Right lobe of liver (tissue), 6 donors: ENCODE results near the gene TMEM100. TPM values are rescaled to one million over a fixed set of nuclear protein-coding genes. Genes with fewer than 3 reads are reported as not detected.

ENCODE experiments used
- ATAC-seq, 4 donors: fragments of 200-7000 bp; cut with Tn5 transposase; one replicate each; pipeline ENCODE4 v1.9.1; 2020; ENCODE audit warnings: mild to moderate bottlenecking in 4 of 4, moderate library complexity in 4 of 4
- DNase-seq, 3 donors: peaks; one replicate each; pipeline ENCODE4 v3.0.0-alpha.2; 2020
- H3K27ac ChIP-seq, 3 donors: fragments of 200-600 bp; one replicate each; pipeline ENCODE4 v1.8.0; 2022
- H3K27me3 ChIP-seq, 2 donors: fragments of 200-600 bp; one replicate each; pipeline ENCODE4 v1.8.0; 2022
- H3K36me3 ChIP-seq, 4 donors: fragments of 200-600 bp; sonication (generic) in 1 of 4; one replicate each; pipeline versions ENCODE4 v1.5.1 to v1.8.0; 2017 to 2022; ENCODE audit warnings: control low read depth in 1 of 4
- H3K4me1 ChIP-seq, 4 donors: fragments of 200-600 bp; sonication (generic) in 1 of 4; one replicate each; pipeline versions ENCODE4 v1.5.1 to v1.8.0; 2017 to 2022; ENCODE audit warnings: control low read depth in 1 of 4
- H3K4me3 ChIP-seq, 3 donors: fragments of 200-600 bp; one replicate each; pipeline ENCODE4 v1.8.0; 2022
- H3K9me3 ChIP-seq, 4 donors: fragments of 200-600 bp; sonication (generic) in 1 of 4; one replicate each; pipeline versions ENCODE4 v1.5.1 to v1.8.0; 2017 to 2022; ENCODE audit warnings: control low read depth in 1 of 4
- CTCF ChIP-seq, 4 donors: fragments of 200-600 bp in 3 of 4; fragments of 450-650 bp in 1 of 4; IDR thresholded peaks; one replicate each; pipeline versions ENCODE4 v1.5.1 to v1.8.0; 2016 to 2022; ENCODE audit warnings: antibody characterized with exemption in 4 of 4, mild to moderate bottlenecking in 2 of 4
- POLR2A ChIP-seq: fragments of 450-650 bp; IDR thresholded peaks from one replicate; pipeline ENCODE4 v1.6.1; 2017; ENCODE audit warnings: antibody characterized with exemption, mild to moderate bottlenecking
- WGBS: methylation state at CpG from one replicate; pipeline ENCODE4 v1.1.6; 2018; ENCODE audit warnings: low coverage, low lambda C conversion rate; ENCODE audit not compliant: insufficient coverage; ENCODE audit errors: missing lambda C conversion rate; 5-methylcytosine and 5-hydroxymethylcytosine counted together
- intact Hi-C, 2 donors: fragments of 100-400 bp; cut with DNase I; formaldehyde crosslinking; loops; one replicate each; pipeline versions ENCODE4 v1.11.2 to v1.14.1; 2022
- total RNA-seq, 6 experiments: library from RNA; depleted of rRNA in 2 of 6; stranded (reverse); fragments of >200 nt in 2 of 6; fragmentation: NEBNext Ultra II Directional in 3 of 6; extraction: Animal tissue kit (Norgen Biotek cat#: 25700) in 3 of 6; gene quantifications; one replicate each; pipeline versions ENCODE4 v1.1.0 to v1.2.4, GENCODE V29; 2016 to 2023
- donor health status: DM: no; HTN: yes; CAD: no.
- donor health status: DM: no; HTN: no; CAD: no.
- donor health status: DM: no; HTN: no; CAD: no.
- donor health status: DM: no; HTN: yes; CAD: no.
- donor health status: DM: no; HTN: yes; CAD: no.

Gene TMEM100
- total RNA-seq, 6 experiments from 2014 or later: 1.8 to 8.3 (median 4.5) TPM

GRCh38 chr17:55687037-55687436 is 35.6 kb downstream of the TMEM100 start:
- no peak overlapping the region for H3K4me3 ChIP-seq
- no peaks in the 10 kb centered on the region for H3K36me3 ChIP-seq
- no peak for TF ChIP-seq CTCF (IDR thresholded peaks at IDR 0.05)
- TF ChIP-seq POLR2A: no peak
- H3K4me1 ChIP-seq: no peaks in the 10 kb centered on the region
- no peak for ATAC-seq
- 50% methylated on average over 2 of the region's 2 CpGs for WGBS
- intact Hi-C loops: no loop called here
- no peaks in the 10 kb centered on the region for H3K27me3 ChIP-seq
- H3K9me3 ChIP-seq: no peaks in the 10 kb centered on the region
- no peak overlapping the region for H3K27ac ChIP-seq
- no peak for DNase-seq

- H3K4me1 ChIP-seq: no peaks in the 10 kb centered on the region
- no peak overlapping the region for H3K4me3 ChIP-seq
- 54% methylated on average over 4 of the region's 4 CpGs for WGBS
- no peak for TF ChIP-seq POLR2A
- no peak for TF ChIP-seq CTCF (IDR thresholded peaks at IDR 0.05)
- DNase-seq (no peak), ATAC-seq (no peak)
- H3K36me3 ChIP-seq: no peaks in the 10 kb centered on the region
- no peak overlapping the region for H3K27ac ChIP-seq
- no peaks in the 10 kb centered on the region for H3K9me3 ChIP-seq
- no peaks in the 10 kb centered on the region for H3K27me3 ChIP-seq
- intact Hi-C loops: no loop called here
Measured at GRCh38 chr17:55683550-55684315, 38.9 kb downstream of the TMEM100 start.

GRCh38 chr17:55681342-55681700 is 41.3 kb downstream of the TMEM100 start:
- TF ChIP-seq POLR2A: no peak
- TF ChIP-seq CTCF (IDR thresholded peaks at IDR 0.05): no peak
- 33% methylated on average over 1 of the region's 1 CpG for whole genome bisulfite sequencing
- Histone ChIP-seq H3K4me3 (no peak overlapping the region), H3K4me1 (no peaks in the 10 kb centered on the region), H3K9me3 (no peaks in the 10 kb centered on the region), H3K27ac (no peak overlapping the region), H3K27me3 (no peaks in the 10 kb centered on the region), H3K36me3 (no peaks in the 10 kb centered on the region)
- no peak for ATAC-seq
- no peak for DNase-seq
- intact Hi-C loops: no loop called here

DNA sequence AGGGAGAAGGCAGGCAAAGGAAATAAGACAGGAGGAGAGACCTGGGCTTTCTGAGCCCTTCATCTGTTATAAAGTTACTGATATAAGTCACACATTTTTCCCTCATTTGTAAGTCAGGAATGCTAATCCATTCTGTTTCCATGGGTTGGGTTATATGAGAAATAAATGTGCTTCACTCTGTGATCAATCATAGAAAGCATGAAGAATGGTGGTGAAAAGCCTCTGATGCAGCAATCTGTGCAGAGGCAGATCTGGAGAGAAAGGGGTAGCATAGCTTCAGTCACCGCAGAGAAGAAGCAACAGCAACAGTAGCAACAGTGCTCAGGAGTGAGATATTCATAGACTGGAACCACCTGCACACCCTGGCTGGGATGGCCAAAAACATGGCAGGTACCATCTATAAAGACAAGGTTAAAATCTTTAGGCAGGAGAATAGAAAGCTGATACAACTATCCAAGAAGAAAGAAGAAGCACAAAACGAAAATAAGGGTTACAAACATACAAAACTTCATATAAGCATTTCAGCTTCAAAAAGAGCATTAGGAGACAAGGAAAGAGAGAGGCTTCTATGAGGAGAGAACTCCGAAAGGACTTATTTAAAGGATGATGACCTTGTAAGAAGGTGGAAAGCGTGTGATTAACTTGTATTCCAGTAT is 41.9 kb downstream of the TMEM100 start:
- ATAC-seq (no peak), DNase-seq (no peak)
- no peak overlapping the region for H3K27ac ChIP-seq
- no peaks in the 10 kb centered on the region for H3K27me3 ChIP-seq
- no peaks in the 10 kb centered on the region for H3K4me1 ChIP-seq
- no peaks in the 10 kb centered on the region for H3K9me3 ChIP-seq
- TF ChIP-seq CTCF (IDR thresholded peaks at IDR 0.05) (no peak), POLR2A (no peak)
- no peaks in the 10 kb centered on the region for H3K36me3 ChIP-seq
- 74% methylated on average over 4 of the region's 4 CpGs for WGBS
- no peak overlapping the region for H3K4me3 ChIP-seq
- intact Hi-C loops: no loop called here
